ENCODE measurements around the gene BMPR1A.

The BMPR1A gene

DNA sequence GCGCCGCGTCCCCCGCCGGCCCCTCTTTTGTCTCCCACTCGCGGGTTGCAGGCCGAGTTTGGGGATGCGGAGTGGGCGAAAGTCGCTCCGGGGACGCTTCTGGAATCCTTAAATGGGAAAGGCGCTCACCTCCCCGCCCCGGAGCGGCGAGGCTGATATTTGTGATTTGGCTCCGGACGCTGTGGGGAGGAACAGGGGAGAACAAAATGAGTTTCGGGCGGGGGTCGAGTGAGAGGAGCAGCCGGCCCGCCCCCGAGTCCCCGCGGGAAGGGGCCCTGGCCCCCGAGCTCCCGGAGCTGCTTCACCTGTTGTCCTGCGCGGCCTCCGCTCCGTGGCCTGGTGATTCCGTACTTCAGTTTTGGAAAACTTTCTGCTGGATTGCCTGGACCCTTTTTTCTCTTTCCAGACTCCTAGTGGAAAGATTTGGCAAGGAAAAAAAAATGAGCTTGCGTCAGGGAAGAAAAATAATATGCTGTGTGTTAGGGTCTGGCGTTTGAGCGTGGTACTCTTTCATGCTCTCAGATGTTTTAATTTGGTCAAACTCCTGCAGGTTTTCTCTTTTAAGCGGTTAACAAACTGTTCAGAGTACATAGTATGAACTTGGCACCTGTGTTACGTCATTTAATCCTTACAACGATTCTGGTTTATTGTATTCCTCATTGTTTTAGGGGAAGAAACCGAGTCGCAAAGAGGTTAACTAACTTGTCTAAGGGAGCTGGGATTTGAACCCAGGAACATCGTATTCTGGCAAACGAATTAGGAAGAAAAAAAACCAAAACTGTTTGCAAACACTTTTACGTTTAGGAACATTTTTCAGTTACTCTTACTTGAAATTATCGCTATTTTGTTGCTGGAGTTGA is 924 bp downstream of the BMPR1A start:
- Histone ChIP-seq H3K27ac (peak overlapping the region; percentile 98 to 99), H3K9me3 (no peaks in the 10 kb centered on the region), H3K27me3 (no peaks in the 10 kb centered on the region), H3K4me1 (peaks cover 0 to 59% (median 26%) of the 10 kb centered on the region in 4 donors), H3K36me3 (no peaks in the 10 kb centered on the region), H3K4me3 (peak overlapping the region; percentile 58 to 83)
- intact Hi-C loops (cut with DNase I; ENCODE audit: low total_unique reads): no loop called here
- TF ChIP-seq, protein P1, sequence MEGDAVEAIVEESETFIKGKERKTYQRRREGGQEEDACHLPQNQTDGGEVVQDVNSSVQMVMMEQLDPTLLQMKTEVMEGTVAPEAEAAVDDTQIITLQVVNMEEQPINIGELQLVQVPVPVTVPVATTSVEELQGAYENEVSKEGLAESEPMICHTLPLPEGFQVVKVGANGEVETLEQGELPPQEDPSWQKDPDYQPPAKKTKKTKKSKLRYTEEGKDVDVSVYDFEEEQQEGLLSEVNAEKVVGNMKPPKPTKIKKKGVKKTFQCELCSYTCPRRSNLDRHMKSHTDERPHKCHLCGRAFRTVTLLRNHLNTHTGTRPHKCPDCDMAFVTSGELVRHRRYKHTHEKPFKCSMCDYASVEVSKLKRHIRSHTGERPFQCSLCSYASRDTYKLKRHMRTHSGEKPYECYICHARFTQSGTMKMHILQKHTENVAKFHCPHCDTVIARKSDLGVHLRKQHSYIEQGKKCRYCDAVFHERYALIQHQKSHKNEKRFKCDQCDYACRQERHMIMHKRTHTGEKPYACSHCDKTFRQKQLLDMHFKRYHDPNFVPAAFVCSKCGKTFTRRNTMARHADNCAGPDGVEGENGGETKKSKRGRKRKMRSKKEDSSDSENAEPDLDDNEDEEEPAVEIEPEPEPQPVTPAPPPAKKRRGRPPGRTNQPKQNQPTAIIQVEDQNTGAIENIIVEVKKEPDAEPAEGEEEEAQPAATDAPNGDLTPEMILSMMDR (IDR thresholded peaks at IDR 0.05): peak; percentile 37 to 54
- peak; percentile 38 to 78 for DNase-seq

DNA sequence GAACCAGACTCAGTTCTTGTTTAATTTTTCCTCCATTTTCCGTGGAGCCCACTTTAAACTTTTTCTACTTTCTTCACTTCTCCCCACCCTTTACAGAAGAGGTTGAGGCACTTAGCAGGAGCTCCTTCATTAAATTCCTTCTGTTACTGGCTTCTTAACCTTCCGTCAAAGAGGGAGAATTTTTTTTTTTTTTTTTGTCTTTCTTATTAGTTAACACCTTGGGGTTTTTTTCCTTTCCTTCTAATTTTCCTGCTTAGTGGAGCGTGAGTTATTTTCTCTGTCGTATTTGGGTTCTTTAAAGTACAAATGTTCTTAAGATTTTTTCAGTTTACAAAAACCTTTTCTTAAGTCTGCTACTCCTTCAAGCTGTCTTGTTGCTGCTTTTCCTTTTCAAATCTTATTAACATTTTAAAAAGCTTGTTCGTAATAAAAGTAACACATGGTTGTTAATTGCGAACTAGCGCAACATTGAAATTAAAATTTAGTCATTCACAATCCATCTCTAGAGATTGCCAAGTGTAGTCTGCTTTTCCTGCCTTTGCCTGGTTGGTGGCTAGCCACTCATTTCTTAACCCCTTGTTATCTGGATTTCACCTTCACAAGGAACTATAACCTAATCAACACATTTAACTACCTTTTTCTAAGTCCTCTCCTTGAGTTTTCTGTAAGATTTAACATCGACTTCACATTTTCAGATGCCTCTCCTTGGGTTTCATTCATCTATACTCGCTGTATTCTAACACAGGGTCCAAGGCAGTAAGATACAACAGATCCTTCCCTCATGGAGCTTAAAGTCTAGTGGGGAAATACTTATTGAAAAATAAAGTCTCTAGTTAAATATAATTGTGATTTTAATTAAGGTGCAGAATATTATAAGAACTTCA is 2.0 kb downstream of the BMPR1A start:
- no peaks in the 10 kb centered on the region for H3K27me3 ChIP-seq
- no peaks in the 10 kb centered on the region for H3K9me3 ChIP-seq
- peak overlapping the region; percentile 58 to 83 for H3K4me3 ChIP-seq
- TF ChIP-seq, protein P1 (IDR thresholded peaks at IDR 0.05): no peak
- no peaks in the 10 kb centered on the region for H3K36me3 ChIP-seq
- H3K27ac ChIP-seq: peak overlapping the region; percentile 98 to 99
- peaks cover 0 to 67% (median 28%) of the 10 kb centered on the region in 4 donors for H3K4me1 ChIP-seq
- DNase-seq: no peak
- intact Hi-C loops (cut with DNase I; ENCODE audit: low total_unique reads): no loop called here

DNA sequence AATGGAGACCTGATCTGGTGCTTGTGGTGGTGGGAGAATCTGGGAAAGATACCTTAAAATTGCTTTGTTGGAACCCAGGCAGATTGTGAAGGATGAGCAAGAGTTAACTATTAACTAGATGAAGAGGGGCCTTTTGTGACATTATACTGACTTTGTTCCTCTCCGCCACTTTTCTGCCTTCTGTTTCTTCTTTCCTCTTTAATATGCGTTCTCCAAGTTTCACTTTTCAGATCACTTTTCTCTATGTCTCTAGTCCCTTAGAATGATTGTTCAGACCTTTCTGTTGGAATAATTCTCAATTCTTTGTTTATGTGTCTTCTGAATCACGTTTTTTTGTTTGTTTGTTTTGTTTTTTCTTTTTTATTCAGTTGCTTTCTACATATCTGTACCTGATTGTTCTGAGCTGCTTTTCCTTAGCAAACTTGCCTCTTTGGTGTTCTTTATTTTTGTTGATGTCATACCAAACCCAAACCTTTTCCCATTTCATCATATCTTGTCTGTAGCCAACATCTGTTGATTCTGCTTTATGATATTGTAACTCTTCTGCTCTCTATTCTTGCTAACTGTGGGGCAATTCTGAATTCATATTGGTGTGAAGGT is 2.8 kb downstream of the BMPR1A start:
- intact Hi-C loops (cut with DNase I; ENCODE audit: low total_unique reads): no loop called here
- TF ChIP-seq, protein P1 (IDR thresholded peaks at IDR 0.05): no peak
- H3K9me3 ChIP-seq: no peaks in the 10 kb centered on the region
- no peaks in the 10 kb centered on the region for H3K36me3 ChIP-seq
- H3K4me3 ChIP-seq: peak overlapping the region; percentile 58 to 83
- peak overlapping the region; percentile 98 to 99 for H3K27ac ChIP-seq
- H3K27me3 ChIP-seq: no peaks in the 10 kb centered on the region
- DNase-seq: no peak
- H3K4me1 ChIP-seq: peaks cover 0 to 67% (median 29%) of the 10 kb centered on the region in 4 donors

DNA sequence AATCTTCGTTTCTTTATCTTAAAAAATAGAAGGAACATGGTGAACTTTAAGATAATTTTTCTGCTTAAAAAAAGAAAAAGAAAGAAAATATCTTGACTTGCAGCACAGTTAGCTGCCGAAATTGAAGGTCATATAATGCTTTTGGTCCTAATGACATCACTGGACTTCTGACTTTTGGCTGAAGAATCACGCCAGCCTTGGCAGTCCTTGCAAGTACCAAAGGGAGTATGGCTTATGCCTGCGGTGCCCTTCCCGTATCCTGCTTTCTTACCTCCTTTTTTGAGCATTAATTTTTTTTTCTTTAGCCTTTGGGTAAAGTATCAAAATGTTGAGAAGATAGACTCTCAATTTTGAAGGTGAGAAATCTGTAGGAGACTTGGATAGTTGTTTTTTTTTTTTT is 7.0 kb downstream of the BMPR1A start:
- Histone ChIP-seq H3K36me3 (no peaks in the 10 kb centered on the region), H3K4me3 (no peak overlapping the region), H3K27ac (peak overlapping the region; percentile 26 to 98), H3K4me1 (peaks cover 0 to 95% (median 30%) of the 10 kb centered on the region in 4 donors), H3K9me3 (no peaks in the 10 kb centered on the region), H3K27me3 (no peaks in the 10 kb centered on the region)
- DNase-seq: peak in 1 of 2 donors; percentile 77
- TF ChIP-seq, protein P1 (IDR thresholded peaks at IDR 0.05): no peak
- intact Hi-C loops (cut with DNase I; ENCODE audit: low total_unique reads): loop anchor here (10.0 kb wide), 1 partner anchor 121 kb away; no protein-coding TSS in a partner anchor

DNA sequence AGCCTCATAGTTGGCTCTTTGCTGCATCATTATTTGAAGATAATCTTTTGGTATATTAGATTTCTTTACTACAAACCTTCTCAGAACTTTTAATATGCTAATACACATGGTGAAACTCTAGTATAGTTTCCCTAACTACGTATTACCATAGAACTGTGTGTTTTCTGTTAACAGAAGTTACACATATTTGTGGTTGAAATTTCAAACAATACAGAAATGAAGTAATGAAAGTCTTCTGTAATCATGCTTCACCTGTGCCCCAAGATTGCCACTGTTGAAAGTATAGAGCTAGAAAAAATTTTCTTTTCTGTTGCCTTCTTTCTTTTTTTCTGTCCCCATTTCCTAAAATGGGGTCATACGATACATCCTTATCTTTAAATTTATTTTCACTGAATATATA is 9.1 kb downstream of the BMPR1A start:
- H3K4me3 ChIP-seq: no peak overlapping the region
- H3K4me1 ChIP-seq: peaks cover 0 to 99% (median 43%) of the 10 kb centered on the region in 4 donors

More for the DNA sequence above, 9.1 kb downstream of the BMPR1A start:
- Histone ChIP-seq H3K9me3 (no peaks in the 10 kb centered on the region), H3K27me3 (no peaks in the 10 kb centered on the region), H3K36me3 (no peaks in the 10 kb centered on the region), H3K27ac (peak overlapping the region in 1 of 2 donors; percentile 98)
- TF ChIP-seq, protein P1 (IDR thresholded peaks at IDR 0.05): no peak
- intact Hi-C loops (cut with DNase I; ENCODE audit: low total_unique reads): loop anchor here (10.0 kb wide), 1 partner anchor 119 kb away; no protein-coding TSS in a partner anchor
- DNase-seq: no peak
